WERI-Rb-1 (cell line): ENCODE data around the gene EME2.

Source experiments
- DNase-seq: peaks from one replicate; pipeline ENCODE4 v3.0.0-alpha.2; 2020
- H3K27ac ChIP-seq: fragments of 250-450 bp; sonication (Bioruptor Pico); 2 replicates; pipeline ENCODE4 v1.5.1; 2020; ENCODE audit warnings: mild to moderate bottlenecking, moderate library complexity
- H3K27me3 ChIP-seq: fragments of 250-450 bp; sonication (Bioruptor Pico); 2 replicates; pipeline ENCODE4 v1.5.1; 2021; ENCODE audit warnings: mild to moderate bottlenecking, low read depth, moderate library complexity; ENCODE audit not compliant: insufficient read depth, severe bottlenecking
- H3K36me3 ChIP-seq: fragments of 250-450 bp; sonication (Bioruptor Pico); 2 replicates; pipeline ENCODE4 v1.5.1; 2020; ENCODE audit warnings: mild to moderate bottlenecking, moderate library complexity
- H3K4me3 ChIP-seq: 2 replicates; pipeline ENCODE4 v1.5.1; 2011; ENCODE audit warnings: low read depth, mild to moderate bottlenecking, control low read depth, low read length
- H3K9me3 ChIP-seq: fragments of 250-450 bp; sonication (Bioruptor Pico); 2 replicates; pipeline ENCODE4 v1.5.1; 2021; ENCODE audit warnings: mild to moderate bottlenecking, moderate library complexity; ENCODE audit not compliant: severe bottlenecking
- TF ChIP-seq, protein P1 (sequence below): IDR thresholded peaks from 2 replicates; pipeline ENCODE4 v1.5.1; 2011; ENCODE audit warnings: low read depth, mild to moderate bottlenecking, control low read depth, inconsistent platforms, low read length

EME2 gene, protein sequence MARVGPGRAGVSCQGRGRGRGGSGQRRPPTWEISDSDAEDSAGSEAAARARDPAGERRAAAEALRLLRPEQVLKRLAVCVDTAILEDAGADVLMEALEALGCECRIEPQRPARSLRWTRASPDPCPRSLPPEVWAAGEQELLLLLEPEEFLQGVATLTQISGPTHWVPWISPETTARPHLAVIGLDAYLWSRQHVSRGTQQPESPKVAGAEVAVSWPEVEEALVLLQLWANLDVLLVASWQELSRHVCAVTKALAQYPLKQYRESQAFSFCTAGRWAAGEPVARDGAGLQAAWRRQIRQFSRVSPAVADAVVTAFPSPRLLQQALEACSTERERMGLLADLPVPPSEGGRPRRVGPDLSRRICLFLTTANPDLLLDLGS

GRCh38 chr16:1772362-1772907 is at the start of gene EME2:
Gene EME2, plus strand, starts transcription at chr16:1772810. Its CDS starts 418 bp downstream, at chr16:1773228.
- H3K27ac ChIP-seq, result peak within 1 kb of the TSS; percentile 87
- H3K27me3 ChIP-seq, result no peaks in the 10 kb centered on the region
- peaks cover 67% of the 10 kb centered on the region for H3K36me3 ChIP-seq
- TF ChIP-seq, protein P1, sequence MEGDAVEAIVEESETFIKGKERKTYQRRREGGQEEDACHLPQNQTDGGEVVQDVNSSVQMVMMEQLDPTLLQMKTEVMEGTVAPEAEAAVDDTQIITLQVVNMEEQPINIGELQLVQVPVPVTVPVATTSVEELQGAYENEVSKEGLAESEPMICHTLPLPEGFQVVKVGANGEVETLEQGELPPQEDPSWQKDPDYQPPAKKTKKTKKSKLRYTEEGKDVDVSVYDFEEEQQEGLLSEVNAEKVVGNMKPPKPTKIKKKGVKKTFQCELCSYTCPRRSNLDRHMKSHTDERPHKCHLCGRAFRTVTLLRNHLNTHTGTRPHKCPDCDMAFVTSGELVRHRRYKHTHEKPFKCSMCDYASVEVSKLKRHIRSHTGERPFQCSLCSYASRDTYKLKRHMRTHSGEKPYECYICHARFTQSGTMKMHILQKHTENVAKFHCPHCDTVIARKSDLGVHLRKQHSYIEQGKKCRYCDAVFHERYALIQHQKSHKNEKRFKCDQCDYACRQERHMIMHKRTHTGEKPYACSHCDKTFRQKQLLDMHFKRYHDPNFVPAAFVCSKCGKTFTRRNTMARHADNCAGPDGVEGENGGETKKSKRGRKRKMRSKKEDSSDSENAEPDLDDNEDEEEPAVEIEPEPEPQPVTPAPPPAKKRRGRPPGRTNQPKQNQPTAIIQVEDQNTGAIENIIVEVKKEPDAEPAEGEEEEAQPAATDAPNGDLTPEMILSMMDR, result no peak
- H3K4me3 ChIP-seq, result peak within 1 kb of the TSS; percentile 77
- no peak for DNase-seq
- no peaks in the 10 kb centered on the region for H3K9me3 ChIP-seq

- no peaks in the 10 kb centered on the region for H3K9me3 ChIP-seq
- TF ChIP-seq, protein P1, result peak; percentile 59
- H3K27me3 ChIP-seq, result no peaks in the 10 kb centered on the region
- peak; percentile 44 for DNase-seq
- H3K4me3 ChIP-seq, result no peak overlapping the region
- no peak overlapping the region for H3K27ac ChIP-seq
- peaks cover 19% of the 10 kb centered on the region for H3K36me3 ChIP-seq
Observed at GRCh38 chr16:1723450-1724147, 49.0 kb upstream of the EME2 start.

DNA sequence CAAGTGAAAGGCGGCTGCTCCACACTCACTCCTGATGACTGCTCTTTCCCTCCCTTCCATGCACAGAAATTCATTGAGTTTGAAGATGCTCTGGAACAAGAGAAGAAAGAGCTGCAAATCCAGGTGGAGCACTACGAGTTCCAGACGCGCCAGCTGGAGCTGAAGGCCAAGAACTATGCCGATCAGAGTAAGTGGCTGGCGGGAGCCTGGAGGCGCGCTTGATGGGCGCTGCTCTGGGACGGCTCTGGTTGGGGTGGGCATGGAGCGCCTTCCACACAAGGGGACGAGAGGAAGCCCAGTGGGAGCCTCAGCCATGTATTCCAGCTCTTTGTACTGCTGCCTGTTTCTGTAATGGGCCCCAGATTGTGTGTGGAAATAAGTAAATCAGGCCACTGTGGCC is 48.1 kb upstream of the EME2 start:
- H3K9me3 ChIP-seq, result no peaks in the 10 kb centered on the region
- TF ChIP-seq, protein P1, result no peak
- peaks cover 25% of the 10 kb centered on the region for H3K36me3 ChIP-seq
- no peaks in the 10 kb centered on the region for H3K27me3 ChIP-seq
- no peak overlapping the region for H3K4me3 ChIP-seq
- no peak overlapping the region for H3K27ac ChIP-seq
- DNase-seq, result no peak

DNA sequence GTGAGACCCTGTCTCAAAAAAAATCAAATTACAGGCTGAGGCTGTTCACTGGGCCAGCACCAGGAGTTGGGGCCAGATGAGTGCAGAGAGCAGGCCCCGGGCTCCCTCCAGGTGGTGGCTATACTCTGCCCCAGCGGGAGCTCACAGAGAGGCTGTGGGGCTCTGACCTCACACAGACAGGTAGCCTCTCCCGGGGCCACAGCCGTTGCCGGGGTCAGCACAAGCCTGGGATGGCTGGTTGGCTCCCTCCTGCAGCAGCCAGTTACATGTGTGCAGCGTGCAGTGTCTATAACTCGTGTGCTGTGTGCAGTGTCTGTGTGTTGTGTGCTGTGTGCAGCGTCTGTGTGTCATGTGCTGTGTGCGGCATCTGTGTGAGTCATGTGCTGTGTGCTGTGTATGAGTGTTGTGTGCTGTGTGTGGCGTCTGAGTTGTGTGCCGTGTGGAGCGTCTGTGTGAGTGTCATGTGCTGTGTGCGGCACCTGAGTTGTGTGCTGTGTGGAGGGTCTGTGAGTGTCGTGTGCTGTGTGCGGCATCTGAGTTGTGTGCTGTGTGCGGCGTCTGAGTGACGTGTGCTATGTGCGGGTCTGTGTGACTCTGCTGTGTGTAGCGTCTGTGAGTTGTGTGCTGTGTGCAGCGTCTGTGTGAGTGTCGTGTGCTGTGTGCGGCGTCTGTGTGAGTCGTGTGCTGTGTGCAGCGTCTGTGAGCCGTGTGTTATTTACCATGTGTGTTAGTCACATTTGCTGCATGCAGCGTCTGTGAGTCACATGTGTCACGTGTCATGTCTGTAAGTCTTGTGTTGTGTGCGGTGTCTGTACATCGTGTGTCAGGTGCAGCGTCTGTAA is 45.7 kb upstream of the EME2 start:
- Histone ChIP-seq H3K36me3 (peaks cover 36% of the 10 kb centered on the region), H3K27me3 (no peaks in the 10 kb centered on the region), H3K4me3 (no peak overlapping the region), H3K9me3 (no peaks in the 10 kb centered on the region), H3K27ac (no peak overlapping the region)
- no peak for DNase-seq
- TF ChIP-seq, protein P1, result no peak
